NCI-H226 (cell line): ENCODE data around the gene TENM4.
A peak's percentile ranks its signal among the peaks of the same experiment; 100 is the strongest.
"Not testable (repeated sequence)": the region's sequence is repeated elsewhere in the genome, so short reads cannot be mapped to it uniquely, and the experiment has no call there.

ENCODE experiments used
- DNase-seq: peaks from one replicate; pipeline ENCODE4 v3.0.0-alpha.2; 2015

The TENM4 gene

DNA sequence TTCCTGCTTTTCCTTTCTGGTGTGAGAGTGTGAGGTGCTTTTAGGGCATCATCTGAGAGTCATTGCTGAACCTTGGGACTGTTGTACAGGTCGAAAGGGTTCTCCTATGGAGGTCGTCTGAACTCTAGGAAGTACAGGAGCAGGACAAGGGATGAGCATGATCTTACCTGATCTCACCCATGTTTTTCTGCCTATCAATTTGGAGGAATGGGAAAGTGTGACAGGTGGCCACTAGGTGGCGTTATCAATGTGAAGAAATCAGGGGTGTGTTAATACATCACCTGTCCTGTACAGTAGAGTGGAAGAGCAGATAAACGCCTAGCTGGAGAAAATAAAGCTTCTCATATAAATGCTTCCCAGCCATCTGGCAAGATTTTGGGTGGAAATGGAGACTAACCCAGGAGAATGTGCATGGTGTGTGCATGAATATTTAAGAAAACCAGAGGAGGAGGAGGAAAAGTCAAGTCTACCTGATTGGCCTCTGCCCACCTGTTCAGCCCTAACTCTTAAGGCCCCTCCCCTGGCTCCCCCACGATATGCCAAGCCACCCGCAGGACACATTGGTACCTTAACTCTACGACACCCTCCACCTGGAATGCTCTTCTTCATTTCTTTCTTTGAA lies 794.2 kb downstream of the TENM4 start:
- peak; percentile 26 for DNase-seq

DNA sequence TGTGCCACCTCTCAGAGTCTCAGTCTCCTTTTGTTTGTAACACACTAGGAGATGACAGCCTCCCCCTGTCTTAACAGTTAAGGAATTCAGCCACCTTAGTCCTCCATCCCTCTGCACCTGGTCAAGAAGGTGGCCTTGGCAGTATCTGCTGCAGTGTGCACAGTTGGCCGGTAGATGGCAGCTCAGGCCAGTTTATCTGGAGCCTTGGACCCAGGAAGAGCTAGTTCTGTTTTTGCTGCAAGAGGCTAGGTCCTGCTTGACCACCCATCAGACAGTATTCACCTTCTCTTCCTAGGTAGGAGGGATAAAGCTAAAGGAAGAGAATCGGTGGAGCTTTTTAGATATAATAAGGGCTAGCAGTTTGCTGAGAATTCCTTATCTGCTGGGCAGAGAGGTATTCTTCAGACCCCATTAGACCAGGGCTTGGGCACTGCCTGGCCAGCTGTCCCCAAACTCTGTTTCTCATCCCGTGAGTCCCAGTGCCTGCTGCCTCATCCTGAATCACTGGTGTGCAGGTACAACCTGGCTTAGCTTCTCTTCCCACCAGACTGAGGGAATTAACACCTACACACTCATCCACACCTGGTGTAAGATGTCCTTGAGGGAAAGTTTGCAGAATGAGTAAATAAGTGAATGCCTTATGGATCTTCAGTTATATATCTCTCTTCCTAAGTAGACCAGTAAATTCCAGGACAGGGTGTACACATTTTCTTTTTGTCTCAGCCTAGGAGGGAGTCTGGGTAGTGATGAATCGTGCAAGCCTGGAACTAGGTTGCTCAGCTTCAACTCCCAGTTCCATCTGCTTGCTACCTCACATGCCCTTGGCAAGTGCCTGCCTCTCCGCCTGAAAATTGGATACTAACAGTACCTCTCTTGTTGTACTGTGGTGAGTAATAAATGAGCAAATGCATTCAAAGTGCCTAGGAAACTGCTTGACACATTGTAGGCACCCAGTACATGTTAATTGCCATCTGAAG lies 795.3 kb downstream of the TENM4 start:
- DNase-seq, result peak; percentile 27

DNA sequence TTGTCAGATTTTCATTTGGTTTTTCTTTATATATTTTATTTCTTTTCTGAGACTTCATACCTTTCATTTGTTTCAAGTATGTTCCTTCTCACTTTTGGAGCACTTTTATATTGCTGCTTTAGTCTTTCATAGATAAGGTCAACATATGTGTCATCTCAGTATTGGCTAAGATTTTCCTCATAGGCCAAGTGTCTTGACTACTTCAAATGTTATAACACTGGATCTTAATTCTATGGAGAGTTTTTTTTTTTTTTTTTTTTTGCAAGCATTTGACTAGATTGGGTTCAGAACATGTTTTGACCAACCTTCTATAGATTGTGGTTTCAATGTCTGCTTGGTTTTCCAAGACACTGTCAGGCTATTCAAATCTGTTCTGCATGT lies 797.2 kb downstream of the TENM4 start:
- no peak for DNase-seq

DNA sequence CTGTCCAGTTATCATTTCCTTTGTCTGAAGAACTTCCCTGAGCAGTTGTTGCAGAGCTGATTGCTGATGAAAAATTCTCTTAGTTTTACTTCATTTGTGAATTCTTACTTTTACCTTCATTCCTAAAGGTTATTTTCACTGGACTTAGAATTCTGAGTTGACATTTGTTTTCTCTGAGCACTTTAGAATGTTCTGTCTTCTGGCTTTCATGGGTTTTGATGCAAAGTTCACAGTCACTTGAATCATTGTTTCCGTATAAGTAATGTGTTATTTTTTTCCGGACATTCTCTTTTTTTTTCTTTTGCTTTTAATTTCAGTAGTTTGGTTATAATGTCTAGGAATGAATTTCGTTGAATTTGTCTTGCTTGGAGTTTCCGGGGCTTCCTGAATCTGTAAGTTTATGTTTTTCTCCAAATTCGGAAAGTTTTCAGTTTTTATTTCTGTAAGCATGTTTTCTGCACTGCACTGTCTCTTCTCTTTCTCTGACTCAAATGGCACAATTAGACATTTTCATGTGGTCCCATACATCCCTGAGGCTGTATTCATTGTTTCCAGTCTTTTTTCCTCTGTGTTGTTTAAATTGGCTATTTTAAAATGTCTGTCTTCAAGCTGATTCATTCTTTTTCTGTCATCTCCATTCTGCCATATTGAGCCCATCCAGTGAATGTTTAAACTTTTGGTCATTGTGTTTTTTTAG lies 797.7 kb downstream of the TENM4 start:
- no peak for DNase-seq

DNA sequence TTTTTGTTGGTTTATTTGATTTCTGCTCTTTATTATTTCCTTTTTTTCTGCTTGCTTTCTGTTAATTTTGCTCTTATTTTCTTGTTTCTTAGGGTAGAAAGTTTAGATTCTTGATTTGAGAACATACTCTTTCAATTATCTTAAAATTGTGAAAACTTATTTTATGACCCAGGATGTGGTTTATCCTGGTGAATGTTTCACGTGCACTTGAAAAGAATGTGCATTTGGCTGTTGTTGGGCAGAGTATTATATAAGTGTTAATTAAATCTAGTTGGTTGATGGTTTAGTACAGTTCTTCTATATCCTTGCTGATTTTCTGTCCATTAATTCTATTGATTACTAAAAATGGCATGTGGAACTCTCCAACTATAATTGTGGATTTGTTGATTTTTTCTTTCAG lies 799.3 kb downstream of the TENM4 start:
- DNase-seq, result no peak

DNA sequence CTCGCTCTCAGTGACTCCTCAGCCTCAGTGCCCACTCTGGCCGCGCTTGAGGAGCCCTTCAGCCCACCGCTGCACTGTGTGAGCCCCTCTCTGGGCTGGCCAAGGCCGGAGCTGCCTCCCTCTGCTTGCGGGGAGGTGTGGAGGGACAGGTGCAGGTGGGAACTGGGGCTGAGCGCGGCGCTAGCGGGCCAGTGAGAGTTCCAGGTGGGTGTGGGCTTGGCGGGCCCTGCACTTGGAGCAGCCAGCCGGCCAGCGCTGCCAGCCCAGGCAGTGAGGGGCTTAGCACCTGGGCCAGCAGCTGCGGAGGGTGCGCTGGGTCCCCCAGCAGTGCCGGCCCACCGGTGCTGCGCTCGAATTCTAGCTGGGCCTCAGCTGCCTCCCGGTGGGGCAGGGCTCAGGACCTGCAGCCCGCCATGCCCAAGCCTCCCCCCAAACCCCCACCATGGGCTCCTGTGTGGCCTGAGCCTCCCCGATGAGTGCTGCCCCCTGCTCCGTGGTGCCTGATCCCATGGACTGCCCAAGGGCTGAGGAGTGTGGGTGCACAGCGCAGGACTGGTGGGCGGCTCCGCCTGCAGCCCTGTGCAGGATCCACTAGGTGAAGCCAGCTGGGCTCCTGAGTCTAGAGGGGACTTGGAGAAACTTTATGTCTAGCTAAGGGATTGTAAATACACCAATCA lies 802.0 kb downstream of the TENM4 start:
- DNase-seq, result no peak

DNA sequence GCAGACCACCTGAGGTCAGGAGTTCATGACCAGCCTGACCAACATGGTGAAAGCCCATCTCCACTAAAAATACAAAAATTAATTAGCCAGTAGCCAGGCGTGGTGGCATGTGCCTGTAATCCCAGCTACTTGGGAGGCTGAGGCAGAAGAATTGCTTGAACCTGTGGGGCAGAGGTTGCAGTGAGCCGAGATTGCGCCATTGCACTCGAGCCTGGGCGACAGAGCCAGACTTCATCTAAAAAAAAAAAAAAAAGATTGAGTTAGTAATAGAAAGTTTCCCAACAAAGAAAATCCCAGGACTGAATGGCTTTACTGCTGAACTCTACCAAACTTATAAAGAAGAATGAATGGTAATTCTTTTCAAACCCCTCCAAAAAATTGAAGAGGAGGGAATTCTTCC lies 803.3 kb downstream of the TENM4 start:
- not testable (repeated sequence) for DNase-seq

DNA sequence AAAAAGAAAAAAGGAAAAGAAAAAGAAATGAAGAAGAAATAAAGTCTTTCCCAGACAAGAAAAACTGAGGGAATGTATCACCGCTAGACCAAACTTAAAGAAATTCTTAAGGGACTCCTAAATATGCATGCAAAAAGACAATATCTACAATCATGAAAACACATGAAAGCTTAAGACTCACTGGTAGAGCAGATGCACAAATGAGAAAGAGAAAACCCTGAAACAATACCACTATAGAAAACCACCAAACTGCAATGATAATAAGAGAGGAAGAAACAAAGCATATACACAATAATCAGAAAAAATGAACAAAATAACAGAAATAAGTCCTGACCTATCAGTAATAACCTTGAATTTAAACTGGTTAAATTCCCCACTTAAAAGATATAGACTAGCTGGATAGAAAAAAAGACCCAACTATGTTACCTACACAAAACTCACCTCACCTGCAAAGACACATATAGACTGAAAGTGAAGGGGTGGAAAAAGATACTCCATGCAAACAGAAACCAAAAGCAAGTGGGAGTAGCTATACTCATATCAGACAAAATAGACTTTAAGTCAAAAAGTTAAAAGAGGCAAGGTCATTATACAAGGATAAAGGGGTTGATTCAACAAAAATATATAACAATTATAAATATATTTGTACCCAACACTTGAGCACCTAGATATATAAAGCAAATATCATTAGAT lies 804.9 kb downstream of the TENM4 start:
- no peak for DNase-seq

DNA sequence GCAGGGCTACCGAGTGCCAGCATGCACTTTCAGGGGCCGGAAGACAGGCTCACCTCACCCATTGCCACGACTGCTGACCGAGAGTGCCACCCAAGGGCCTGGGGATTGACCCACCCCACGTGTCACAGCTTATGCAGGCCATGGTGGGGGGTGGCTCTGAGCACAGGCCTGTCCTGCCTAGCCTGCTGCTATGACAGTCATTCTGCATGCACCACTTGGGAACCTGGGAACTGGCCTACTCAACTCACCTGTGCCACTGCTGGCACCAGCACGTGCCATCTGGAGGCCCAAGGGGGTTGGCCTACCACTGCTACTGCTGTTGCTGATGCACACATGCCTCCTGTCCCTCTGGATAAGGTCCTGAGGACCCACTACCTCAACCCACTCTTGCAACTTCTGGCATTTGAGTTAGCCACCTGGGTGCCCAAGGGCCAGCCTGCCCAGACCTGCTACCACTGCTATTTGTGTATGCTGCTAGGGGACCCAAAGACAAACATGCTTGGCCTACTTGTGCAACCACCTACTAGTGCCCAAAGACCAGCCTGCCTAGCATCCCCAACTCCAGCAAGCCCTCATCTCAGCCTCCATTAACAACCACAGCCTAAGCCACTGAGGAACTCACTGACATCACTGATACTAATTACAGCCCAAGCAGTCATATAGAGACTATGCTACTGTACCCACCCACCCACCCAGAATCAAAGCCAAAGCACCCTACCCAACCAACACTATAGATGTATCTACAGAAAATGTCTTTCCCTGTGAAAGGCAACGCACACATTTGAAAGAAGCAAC lies 807.1 kb downstream of the TENM4 start:
- DNase-seq, result no peak

DNA sequence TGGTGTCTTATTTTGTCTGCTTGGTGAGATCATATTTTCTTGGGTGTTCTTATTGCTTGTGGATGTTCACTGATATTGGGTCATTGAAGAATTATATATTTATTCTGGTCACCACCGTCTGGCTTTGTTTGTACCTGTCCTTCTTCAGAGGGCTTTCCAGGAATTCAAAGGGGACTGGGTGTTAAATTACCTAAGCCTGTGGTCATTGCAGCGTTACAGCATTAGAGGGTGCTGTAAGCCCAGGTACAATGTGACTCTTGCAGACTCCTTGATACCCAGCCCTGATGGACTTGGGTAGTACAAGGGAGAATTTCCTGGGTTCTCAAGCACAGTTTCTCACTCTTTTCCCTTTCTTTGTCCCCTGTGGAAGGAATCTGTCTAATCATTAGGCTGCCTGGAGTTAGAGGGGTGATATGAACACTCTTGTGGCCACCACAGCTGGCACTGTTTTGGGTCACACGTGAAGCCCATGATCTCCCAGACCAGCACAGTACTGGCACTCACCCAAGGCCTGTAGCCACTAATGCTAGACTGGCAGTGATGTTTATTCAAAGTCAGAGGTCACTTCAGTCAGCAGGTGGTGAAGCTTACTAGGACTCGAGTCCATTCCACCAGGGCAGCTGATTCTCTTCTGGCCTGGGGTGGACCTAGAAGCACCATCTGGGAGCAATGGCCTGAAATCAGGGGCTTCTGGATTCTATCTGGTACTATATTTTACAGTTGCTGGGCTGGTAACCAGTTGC lies 810.1 kb downstream of the TENM4 start:
- DNase-seq, result no peak

DNA sequence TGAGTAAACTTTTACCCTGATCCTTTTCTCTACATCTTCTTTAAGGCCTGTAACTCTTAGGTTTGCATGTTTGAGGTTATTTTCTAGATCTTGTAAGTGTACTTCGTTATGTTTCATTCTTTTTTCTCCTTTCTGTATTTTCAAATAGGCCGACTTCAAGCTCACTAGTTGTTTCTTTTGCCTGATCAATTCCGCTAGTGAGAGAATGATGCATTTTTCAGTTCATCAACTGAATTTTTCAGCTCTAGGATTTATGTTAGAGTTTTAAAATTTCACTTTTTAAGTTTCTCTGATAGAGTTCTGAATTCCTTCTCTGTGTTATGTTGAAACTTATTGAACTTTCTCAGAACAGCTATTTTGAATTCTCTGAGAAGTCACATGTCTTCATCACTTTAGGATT lies 810.7 kb downstream of the TENM4 start:
- DNase-seq, result no peak

DNA sequence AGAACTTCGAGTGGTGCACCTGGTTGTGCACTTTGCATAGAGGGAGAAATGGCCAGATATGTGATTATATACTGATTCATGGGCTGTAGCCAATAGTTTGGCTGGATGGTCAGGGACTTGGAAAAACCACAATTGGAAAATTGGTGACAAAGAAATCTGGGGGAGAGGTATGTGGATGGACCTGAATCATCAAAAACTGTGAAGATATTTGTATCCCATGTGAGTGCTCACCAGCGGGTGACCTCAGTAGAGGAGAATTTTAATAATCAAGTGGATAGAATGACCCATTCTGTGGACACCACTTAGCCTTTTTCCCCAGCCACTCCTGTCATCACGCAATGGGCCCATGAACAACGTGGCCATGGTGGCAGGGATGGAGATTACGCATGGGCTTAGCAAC lies 818.2 kb downstream of the TENM4 start:
- no peak for DNase-seq

DNA sequence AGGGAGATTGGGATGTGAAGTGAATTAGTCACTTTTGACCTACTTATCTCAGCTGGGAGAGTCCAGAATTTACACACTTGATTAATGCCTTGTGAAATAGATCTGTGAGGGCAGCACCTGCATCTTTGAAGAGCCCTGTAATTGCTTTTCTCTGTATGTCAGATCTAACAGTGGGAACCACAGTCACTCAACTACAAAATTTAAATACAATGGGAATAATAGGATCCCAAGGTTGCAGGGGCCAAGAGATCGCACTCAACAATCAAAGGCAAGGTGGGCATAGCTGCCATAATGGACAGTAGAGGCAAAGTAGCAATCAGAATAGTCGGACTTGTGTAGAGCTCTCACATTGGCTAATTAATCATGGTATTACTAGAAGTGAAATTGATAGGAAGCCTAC lies 820.7 kb downstream of the TENM4 start:
- DNase-seq, result no peak

DNA sequence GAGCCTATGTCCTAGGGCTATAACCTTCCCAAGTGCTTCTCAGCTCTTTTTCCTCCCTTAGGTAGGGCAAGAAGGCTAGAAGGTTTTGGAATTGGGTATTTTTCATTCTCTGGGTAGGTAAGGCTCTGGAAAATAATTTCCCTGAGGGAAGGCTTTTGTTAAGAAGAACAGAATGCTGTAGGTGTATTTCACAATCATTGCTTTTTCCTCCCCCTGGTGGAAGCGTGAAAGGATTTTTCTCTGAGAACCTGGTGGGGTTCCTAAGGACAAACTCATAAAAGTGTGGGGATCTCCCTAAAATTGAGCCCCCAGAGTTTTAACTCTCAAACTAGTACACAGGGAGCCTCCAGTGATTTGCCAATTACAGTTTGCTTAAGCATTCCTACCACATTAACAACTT lies 825.1 kb downstream of the TENM4 start:
- DNase-seq, result no peak

DNA sequence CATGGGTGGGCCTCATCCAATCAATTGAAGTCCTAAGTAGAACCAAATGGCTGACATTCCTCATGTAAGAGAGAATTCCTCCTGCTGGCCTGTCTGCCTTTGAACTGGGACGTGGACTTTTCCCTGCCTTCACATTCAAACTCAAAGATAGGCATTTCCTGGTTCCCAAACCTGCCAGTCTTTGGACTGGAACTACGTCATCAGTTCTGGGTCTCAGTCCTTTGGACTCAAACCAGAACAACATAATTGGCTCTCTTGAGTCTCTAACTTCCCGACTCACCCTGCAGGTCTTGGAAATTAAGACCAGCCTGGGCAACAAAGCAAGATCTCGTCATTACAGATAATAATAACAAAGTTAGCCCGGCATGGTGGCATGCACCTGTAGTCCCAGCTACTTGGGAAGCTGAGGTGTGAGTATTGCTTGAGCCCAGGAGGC lies 827.4 kb downstream of the TENM4 start:
- no peak for DNase-seq

DNA sequence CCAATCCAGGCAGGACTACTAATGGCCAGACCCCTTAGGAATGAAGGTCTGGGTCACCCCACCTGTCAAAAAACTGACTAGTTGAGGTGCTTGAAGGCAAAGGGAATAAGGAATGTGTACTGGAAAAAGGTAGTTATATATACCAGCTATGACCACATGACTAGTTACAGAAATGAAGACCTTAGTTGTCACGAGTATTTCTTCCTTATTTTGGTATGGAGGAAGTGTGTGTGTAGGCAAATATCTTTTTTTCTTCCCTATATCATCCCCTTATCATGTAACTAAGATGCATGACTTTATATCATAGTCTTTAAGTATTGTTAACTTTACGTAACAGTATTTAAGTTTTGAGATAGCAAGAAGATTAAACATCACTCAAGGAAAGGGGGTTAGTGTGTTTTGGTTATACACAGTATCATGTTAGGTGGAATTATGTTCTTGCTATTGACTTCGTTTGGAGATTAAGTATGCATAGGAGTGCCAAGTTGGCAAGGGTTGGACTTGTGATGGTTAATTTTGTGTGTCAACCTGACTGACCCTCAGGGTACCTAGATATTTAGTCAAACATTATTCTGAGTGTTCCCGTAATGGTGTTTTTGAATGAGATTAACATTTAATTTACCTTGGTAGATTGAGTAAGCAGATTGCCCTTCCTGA lies 828.0 kb downstream of the TENM4 start:
- DNase-seq, result no peak

DNA sequence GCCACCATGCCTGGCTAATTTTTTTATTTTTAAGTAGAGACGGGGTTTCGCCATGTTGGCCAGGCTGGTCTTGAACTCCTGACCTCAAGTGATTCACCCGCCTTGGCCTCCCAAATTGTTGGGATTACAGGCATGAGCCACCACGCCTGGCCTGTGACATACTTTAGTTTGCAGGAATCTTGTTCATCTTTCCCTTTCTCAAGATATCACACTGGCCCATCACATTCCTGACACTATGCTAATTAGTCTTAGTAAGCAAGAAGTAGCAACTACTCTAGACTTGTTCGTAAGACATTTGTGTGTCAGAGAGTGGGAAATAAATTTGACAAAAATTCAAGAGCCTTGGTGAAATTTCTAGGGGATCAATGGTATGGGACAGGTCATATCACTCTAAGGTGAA lies 831.5 kb downstream of the TENM4 start:
- not testable (repeated sequence) for DNase-seq

DNA sequence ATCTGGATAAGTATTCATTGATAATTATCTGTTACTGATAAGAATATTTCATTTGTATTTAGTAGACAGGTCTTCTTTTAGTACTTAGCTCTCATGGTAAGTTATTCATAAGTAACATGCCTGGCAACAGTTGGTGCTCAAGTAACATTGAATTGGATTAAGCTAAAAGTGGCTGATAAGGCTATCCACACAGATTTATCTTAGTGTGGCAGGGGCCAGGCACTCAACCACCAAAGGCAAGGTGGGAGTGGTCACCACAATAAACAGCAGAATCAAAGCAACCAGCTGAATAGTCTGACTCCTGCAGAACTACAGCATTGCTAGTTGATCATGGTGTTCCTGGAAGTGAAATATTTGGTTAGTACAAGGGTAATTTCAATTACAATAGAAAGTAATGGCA lies 833.1 kb downstream of the TENM4 start:
- no peak for DNase-seq

DNA sequence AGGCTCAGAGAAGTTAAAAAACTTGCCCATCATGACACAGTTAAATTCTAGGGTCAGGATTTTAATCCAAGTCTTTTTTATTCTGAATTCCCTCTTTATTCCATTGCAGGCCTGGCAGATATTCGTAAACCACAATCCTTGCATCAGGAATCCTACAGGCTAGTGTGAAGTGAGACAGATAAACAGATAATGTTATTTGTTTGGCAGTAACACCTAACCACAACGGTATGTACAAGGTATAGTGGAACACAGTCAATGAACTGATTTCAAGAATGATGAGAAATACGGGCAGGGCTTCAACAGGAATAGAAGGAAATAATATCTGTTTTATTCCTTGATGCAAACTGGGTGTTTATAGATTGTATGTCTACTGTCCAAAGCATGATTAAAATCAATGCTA lies 834.2 kb downstream of the TENM4 start:
- DNase-seq, result no peak

DNA sequence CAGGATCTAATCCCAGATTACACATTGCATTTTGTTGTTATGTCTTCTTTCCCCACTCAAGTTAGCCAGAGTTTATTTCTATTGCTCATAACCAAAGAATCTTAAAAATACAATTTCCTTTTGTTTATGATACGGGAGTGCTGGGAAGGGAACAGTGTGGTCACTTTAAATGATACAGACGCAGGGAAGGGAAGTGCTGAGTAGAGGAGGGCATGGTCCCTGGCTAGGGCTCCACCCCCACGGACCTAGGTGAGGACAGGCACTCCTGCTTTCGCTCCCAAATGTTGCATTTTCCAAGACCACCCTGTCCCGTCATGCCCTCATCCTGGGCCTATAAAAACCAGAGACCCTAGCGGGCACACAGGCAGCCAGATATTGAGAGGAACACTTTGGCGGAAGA lies 835.5 kb downstream of the TENM4 start:
- no peak for DNase-seq
